Stimulated activated CD8-positive, alpha-beta memory T cell treated with anti-CD3 and anti-CD28 coated beads, Interleukin-4, amount 100 ng/mL, for 48 hours (primary cell): ENCODE results near the gene DEDD2.

Source experiments
- DNase-seq: peaks from one replicate; pipeline ENCODE4 v3.0.0-alpha.2; 2020

Gene DEDD2

GRCh38 chr19:42169486-42170413 lies 47.7 kb downstream of the DEDD2 start:
- no peak for DNase-seq

- DNase-seq = no peak
Measured at GRCh38 chr19:42168206-42168605, 49.3 kb downstream of the DEDD2 start.

- DNase-seq = no peak
Measured at GRCh38 chr19:42166316-42166715, 51.2 kb downstream of the DEDD2 start.

GRCh38 chr19:42165146-42165545 lies 52.3 kb downstream of the DEDD2 start:
- no peak for DNase-seq

GRCh38 chr19:42161616-42162263 lies 55.7 kb downstream of the DEDD2 start:
- DNase-seq = no peak

- DNase-seq = no peak
Measured at GRCh38 chr19:42159942-42160341, 57.5 kb downstream of the DEDD2 start.

- no peak for DNase-seq
Measured at GRCh38 chr19:42158926-42159325, 58.6 kb downstream of the DEDD2 start.

GRCh38 chr19:42156571-42156970 lies 60.9 kb downstream of the DEDD2 start:
- DNase-seq = no peak

- DNase-seq = no peak
Measured at GRCh38 chr19:42155796-42156195, 61.7 kb downstream of the DEDD2 start.

GRCh38 chr19:42154471-42155323 lies 62.8 kb downstream of the DEDD2 start:
- DNase-seq = no peak

GRCh38 chr19:42153672-42154433 lies 63.6 kb downstream of the DEDD2 start:
- DNase-seq = no peak

GRCh38 chr19:42152910-42153671 lies 64.4 kb downstream of the DEDD2 start:
- no peak for DNase-seq

GRCh38 chr19:42151782-42152684 lies 65.4 kb downstream of the DEDD2 start:
- DNase-seq = no peak

GRCh38 chr19:42150911-42151361 lies 66.5 kb downstream of the DEDD2 start:
- DNase-seq = no peak

GRCh38 chr19:42150364-42150763 lies 67.1 kb downstream of the DEDD2 start:
- no peak for DNase-seq

- DNase-seq = no peak
Measured at GRCh38 chr19:42149447-42150202, 67.9 kb downstream of the DEDD2 start.
